Measurements from ENCODE around the gene OSTN.
"Not testable (repeated sequence)": the region's sequence is repeated elsewhere in the genome, so short reads cannot be mapped to it uniquely, and the experiment has no call there.

The OSTN gene

GRCh38 chr3:191263365-191263764 lies 64.3 kb downstream of the OSTN start:
- DNase-seq (ENCODE audit: low read depth in 2 of 2), result no peak

- DNase-seq (ENCODE audit: low read depth in 2 of 2), result no peak
Observed at GRCh38 chr3:191263850-191264249, 64.8 kb downstream of the OSTN start.

GRCh38 chr3:191268737-191269136 lies 69.7 kb downstream of the OSTN start:
- no peak for DNase-seq (ENCODE audit: low read depth in 2 of 2)

GRCh38 chr3:191269289-191270085 lies 70.4 kb downstream of the OSTN start:
- no peak for DNase-seq (ENCODE audit: low read depth in 2 of 2)

- DNase-seq (ENCODE audit: low read depth in 2 of 2), result not testable (repeated sequence)
Observed at GRCh38 chr3:191275244-191275643, 76.2 kb downstream of the OSTN start.

- no peak for DNase-seq (ENCODE audit: low read depth in 2 of 2)
Observed at GRCh38 chr3:191275751-191276150, 76.7 kb downstream of the OSTN start.

GRCh38 chr3:191280111-191280510 lies 81.1 kb downstream of the OSTN start:
- no peak for DNase-seq (ENCODE audit: low read depth in 2 of 2)

- DNase-seq (ENCODE audit: low read depth in 2 of 2), result no peak
Observed at GRCh38 chr3:191280882-191281281, 81.8 kb downstream of the OSTN start.

- no peak for DNase-seq (ENCODE audit: low read depth in 2 of 2)
Observed at GRCh38 chr3:191282251-191283185, 83.5 kb downstream of the OSTN start.

GRCh38 chr3:191283400-191283799 lies 84.4 kb downstream of the OSTN start:
- DNase-seq (ENCODE audit: low read depth in 2 of 2), result no peak

- DNase-seq (ENCODE audit: low read depth in 2 of 2), result no peak
Observed at GRCh38 chr3:191290311-191291025, 91.4 kb downstream of the OSTN start.

- DNase-seq (ENCODE audit: low read depth in 2 of 2), result no peak
Observed at GRCh38 chr3:191292243-191293015, 93.4 kb downstream of the OSTN start.

- DNase-seq (ENCODE audit: low read depth in 2 of 2), result no peak
Observed at GRCh38 chr3:191294291-191294690, 95.2 kb downstream of the OSTN start.

GRCh38 chr3:191296041-191296541 lies 97.0 kb downstream of the OSTN start:
- DNase-seq (ENCODE audit: low read depth in 2 of 2), result no peak

GRCh38 chr3:191298846-191299245 lies 99.8 kb downstream of the OSTN start:
- no peak for DNase-seq (ENCODE audit: low read depth in 2 of 2)

GRCh38 chr3:191300422-191300821 lies 101.4 kb downstream of the OSTN start:
- no peak for DNase-seq (ENCODE audit: low read depth in 2 of 2)

GRCh38 chr3:191301017-191301416 lies 102.0 kb downstream of the OSTN start:
- no peak for DNase-seq (ENCODE audit: low read depth in 2 of 2)

GRCh38 chr3:191301782-191302411 lies 102.9 kb downstream of the OSTN start:
- DNase-seq (ENCODE audit: low read depth in 2 of 2), result no peak

GRCh38 chr3:191302451-191302850 lies 103.4 kb downstream of the OSTN start:
- DNase-seq (ENCODE audit: low read depth in 2 of 2), result no peak

GRCh38 chr3:191303596-191303995 lies 104.6 kb downstream of the OSTN start:
- no peak for DNase-seq (ENCODE audit: low read depth in 2 of 2)

- DNase-seq (ENCODE audit: low read depth in 2 of 2), result no peak
Observed at GRCh38 chr3:191306428-191306827, 107.4 kb downstream of the OSTN start.
